NCI-H1092 (cell line): ENCODE results near the gene GNL3.

Experiments
- DNase-seq: peaks from one replicate; lab custom pipeline; 2025; lab: John Stamatoyannopoulos, UW

Gene GNL3

GRCh38 chr3:52689151-52689550, 3.3 kb downstream of the GNL3 start:
- no peak for DNase-seq

DNA sequence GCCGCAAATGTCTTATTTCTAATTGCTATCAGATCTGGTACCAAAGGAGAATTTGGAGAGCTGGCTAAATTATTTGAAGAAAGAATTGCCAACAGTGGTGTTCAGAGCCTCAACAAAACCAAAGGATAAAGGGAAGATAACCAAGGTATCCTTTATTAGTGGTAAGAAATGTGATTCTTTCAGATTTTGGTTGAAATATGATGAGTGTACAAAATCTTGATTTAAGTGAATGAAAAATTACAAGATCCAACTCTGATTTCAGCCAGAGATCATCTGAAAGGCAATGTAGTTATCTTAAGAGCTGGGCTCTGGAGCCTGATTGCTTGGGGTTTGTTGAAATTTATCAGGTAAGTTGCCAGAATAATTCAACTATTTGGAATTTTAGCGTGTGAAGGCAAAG, 4.7 kb downstream of the GNL3 start:
- no peak for DNase-seq

DNA sequence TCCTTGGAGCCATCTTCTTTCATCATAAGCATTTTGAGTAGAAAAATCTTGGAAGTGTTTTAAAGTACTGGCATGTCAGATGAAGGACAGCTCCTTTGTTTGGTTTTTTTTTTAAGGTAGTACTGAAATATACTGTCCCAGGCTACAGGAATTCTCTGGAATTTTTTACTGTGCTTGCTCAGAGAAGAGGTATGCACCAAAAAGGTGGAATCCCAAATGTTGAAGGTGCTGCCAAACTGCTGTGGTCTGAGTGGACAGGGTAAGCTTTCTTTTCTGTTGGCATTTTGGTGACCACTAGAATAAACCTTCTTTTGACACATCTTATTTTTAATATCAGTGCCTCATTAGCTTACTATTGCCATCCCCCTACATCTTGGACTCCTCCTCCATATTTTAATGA, 7.2 kb downstream of the GNL3 start:
- no peak for DNase-seq

- DNase-seq: no peak
Measured at GRCh38 chr3:52694528-52695189, 8.8 kb downstream of the GNL3 start.

DNA sequence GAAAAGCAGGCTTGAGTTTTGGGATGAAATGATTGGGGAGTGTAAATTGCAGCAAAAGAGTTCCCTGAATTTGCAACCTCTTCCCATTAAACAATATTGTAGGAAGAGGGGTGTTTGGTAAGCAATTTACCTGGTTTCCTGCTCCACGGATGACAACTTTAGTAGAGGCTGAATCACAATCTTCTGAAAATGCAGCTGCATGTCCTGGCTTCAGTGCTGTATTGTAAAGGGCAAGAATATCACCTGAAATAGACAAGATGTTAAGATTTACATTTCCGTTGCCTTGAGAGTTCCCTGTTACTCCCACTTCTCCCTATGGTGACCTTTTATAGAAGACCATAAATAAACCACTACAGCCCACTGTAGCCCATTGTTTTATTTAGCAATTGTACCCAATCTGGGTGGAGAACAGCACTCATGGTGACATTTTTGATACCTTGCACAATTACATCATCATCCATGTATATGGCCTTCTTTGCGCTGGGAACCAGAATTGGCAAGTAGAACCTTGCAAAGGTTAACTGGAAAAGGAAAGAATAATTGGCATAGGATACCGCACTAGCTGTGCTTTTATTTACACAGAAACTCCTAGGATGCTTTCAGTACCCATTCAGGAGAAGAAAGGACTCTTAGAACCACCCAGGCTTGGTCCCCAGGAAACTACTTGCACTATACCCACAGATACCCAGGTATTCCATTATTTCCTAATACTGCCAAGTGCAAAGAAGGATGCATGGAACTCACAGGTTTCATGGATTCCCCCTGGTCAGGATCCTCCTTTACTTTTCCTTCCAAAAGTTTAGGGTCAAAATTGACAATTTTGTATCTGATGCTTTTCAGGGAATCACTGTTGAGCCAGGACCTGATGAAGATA, 10.2 kb downstream of the GNL3 start:
- no peak for DNase-seq

DNA sequence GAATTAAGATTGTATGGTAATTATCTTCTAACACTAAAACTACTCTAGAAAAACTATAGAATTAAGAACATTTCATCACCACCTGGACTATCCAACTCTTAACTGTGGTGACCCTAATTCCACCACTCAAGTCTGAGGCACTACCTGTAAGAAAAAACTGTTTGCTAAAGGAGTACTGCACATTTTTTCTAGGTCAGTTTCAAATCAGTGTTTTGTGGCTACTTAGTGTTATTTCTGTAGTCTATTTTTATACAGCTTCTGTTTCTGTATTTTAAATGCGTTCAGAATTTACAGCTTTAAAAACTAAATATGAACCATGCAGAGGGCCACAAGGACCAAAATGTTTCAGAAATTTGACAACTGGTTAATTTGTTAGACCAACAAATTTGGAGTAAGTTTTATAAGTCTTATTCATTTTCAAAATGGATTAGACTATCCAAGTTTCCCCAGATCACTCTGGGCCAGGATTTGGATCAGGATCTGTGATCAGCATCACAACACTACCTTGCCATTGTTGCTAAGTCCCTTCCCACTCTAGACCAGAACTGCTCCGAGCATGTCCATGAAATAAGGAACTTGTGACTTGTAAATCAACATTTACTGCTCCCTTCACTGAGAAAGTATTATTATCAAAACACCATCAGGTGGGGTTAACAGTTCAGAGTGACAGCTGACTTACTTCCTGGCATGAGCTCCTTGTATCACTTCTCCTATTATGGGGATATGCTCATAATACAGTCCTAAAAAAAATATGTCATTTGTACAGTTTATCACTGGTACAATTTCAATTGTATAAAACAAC, 11.2 kb downstream of the GNL3 start:
- DNase-seq: no peak

DNA sequence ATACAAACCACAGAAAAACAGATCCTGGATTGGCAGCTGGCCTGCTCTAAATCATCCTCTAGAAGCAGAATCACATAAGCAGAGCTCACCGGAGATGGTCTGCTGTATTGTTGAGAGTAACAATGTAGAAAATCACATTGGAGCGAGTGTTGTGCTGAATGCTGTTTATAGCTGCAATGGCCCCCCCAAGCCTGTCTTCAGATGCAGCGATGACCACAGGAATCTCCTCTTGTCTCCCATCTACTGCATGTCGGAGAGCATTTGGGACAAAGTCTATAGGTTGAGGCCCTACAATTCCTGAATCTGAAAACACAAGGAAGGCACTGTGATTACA, 11.8 kb downstream of the GNL3 start:
- no peak for DNase-seq

- DNase-seq: no peak
Measured at GRCh38 chr3:52703341-52703740, 17.5 kb downstream of the GNL3 start.

- no peak for DNase-seq
Measured at GRCh38 chr3:52704611-52705437, 19.0 kb downstream of the GNL3 start.

DNA sequence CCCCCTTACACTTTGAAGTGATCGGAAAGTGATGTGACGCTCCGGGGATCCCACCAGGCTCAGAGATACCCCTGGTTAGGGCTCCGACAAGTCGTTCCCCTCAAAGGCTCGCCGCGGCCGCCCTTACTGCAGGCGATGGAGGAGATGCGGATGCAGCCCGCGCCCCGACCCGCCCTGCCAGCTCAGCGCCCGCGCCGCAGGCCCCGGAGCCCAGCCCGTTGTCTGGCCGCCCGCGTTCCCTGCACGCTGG, 19.5 kb downstream of the GNL3 start:
- DNase-seq: no peak

DNA sequence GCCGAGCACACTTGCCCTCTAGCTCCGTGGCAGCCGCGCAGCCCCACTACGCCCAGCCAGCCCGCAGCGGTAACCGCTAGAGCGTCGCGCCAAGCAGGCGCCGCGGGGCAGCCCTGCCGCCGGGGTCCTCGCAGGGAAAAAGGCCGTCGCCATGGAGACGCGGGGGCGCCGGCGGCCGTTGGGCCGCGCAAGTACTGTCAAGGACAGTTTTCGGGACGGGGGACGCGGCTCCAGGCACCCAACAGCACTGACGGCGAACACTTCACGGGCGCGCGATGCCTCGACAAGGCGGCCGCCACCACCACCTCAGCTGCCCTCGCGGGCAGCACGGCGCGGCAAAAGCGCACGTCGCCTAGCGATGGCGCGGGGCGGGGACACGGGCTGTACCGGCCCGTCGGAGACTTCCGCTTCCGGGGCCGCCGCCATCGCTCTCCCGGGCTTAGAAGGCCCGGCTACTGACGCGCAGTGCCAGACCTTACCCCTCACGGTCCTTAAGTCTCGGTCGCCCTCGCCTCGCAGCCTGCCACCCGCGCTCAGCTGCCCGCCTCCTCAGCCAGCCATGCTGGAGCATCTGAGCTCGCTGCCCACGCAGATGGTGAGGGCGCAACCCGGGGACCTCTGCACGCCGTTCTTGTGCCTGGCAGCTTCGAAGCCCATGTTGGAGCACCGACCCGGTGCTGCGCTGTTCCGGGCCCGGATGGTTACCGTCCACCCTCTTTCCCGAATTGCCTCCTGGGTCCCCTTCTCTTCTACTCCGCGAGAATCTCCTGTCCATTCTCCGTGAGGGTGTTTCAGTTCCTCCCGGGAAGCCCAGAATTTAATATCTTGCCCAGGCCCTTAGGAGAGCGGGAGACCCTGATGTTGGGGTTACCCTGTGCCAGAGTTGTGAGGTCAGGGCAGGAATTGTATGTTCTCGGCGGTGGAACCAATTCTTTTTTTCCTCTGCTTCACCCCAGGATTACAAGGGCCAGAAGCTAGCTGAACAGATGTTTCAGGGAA, 20.2 kb downstream of the GNL3 start, which contains the start of the genes GLT8D1 and SPCS1:
Gene GLT8D1 (minus strand): TSS at position 104 of the 999 bp plus-strand sequence. CDS start 5,331 bp downstream, outside the sequence.
Gene SPCS1 (plus strand): TSS at position 419 of the 999 bp plus-strand sequence. CDS start 141 bp downstream, at position 560.
- DNase-seq: peak; percentile 72

- no peak for DNase-seq
Measured at GRCh38 chr3:52707585-52707984, 21.8 kb downstream of the GNL3 start.

- DNase-seq: no peak
Measured at GRCh38 chr3:52710512-52710911, 24.7 kb downstream of the GNL3 start.

GRCh38 chr3:52712291-52713212, 26.7 kb downstream of the GNL3 start:
- no peak for DNase-seq

DNA sequence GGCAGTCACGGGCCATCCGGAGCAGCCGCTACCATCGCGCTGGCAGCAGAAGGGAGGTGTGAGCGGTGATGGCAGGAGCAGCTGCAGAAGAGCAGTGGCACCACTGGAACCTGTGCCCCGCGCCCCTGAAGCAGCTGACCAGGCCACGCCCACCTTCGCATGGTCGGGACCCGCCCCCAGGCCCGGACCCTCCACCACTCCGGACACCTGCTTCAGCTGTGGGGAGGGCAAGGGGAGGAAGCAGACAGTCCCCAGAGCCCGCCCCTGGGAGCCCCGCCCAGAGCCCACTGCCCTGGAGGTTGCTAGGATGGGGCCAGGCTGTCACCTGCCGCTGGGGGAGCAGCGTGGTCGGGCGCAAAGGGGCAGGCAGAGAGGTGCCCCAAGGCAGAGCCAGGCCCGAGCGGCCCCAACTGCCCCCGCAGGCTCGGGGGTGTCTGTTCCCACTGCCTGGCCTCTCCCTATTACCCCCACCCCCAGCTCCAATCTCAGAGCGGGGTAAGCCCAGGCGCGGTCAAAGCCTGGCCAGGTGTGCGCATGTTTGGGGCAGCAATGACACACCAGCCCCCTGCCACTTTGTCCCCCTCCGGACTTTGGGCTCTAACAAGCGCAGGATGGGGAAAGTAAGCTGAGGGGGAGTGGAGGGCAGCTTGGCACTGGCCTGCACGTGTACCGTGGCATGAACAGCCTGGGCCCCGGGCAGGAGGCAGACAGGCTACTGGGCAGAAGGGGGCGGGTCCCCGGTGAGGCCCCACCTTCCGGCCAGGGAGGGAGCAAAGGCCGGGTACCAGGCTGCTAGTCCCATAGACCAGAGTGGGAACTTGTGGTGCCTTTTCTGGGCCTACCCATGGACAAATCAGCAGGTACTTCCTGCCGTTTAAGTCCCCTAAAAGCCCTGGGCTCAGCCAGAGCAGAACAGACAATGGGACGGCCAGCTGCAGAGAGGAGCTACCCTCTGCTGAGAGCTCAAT, 28.8 kb downstream of the GNL3 start:
- DNase-seq: no peak

DNA sequence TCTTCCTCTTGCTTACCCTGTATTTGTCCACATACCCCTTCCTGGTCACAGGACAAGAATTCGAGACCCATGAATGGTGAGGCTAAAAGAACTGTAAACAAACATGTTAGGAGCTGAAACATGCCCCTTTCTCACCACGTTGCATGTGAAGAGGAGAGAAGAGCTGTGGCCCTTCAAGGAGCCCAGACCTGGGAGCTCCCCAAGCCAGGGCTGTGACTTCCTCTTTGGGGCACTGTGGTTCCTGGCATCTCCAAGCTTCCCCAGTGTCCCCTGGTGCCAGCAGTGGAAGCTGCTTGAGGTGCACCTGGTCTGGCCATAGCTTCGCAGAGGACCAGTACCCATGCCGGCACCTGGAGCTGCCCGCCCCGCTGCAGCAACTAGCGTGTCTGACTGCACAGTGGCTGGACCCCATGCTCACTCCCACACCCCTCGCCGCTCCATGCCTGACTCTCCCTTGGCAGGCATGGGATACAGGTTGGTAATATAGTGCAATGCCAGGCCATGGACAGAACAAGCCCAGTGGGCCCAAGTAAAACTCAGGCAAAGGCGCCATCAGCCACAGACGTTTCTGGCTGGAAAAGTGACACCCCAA, 30.0 kb downstream of the GNL3 start:
- DNase-seq: no peak

DNA sequence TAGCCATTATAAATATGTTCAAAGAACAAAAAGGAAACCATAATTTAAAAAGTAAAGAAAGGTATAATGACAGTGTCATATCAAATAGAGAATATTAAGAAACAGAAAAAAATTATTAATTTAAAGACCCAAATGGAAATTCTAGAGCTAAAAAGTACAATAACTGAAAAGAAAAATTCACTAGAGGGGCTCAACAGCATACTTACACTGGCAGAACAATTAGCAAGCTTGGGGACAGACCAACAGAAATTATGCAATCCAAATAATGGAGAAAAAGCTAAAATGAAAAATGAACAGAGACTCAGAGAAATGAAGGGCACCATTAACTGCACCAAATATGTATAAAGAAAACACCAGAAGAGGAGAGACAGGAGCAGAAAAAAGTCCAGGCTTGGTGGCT, 33.8 kb downstream of the GNL3 start:
- DNase-seq: no peak
